Astrocyte (in vitro differentiated cells and primary cell): ENCODE measurements around the gene EXOC4. TPM values are rescaled to one million over a fixed set of nuclear protein-coding genes. Genes with fewer than 3 reads are reported as not detected.

ENCODE experiments used
- DNase-seq: peaks from one replicate; pipeline ENCODE4 v3.0.0-alpha.2; 2010; ENCODE audit warnings: low read depth
- FAIRE-seq: peaks from 2 replicates; lab custom pipeline; 2011; peaks lifted over from hg19 to GRCh38; lab: Jason Lieb, UNC
- H2AFZ ChIP-seq: 2 replicates; pipeline ENCODE4 v1.6.0; 2012; ENCODE audit warnings: low read depth, low read length, inconsistent platforms
- H3K27ac ChIP-seq: 2 replicates; pipeline ENCODE4 v1.5.1; 2011; ENCODE audit warnings: low read depth, low read length, inconsistent platforms
- H3K27me3 ChIP-seq: 2 replicates; pipeline ENCODE4 v1.6.0; 2011; ENCODE audit warnings: low read length, inconsistent platforms; ENCODE audit not compliant: insufficient read depth
- H3K36me3 ChIP-seq: 2 replicates; pipeline ENCODE4 v1.5.1; 2011; ENCODE audit warnings: low read length, inconsistent platforms; ENCODE audit not compliant: insufficient read depth
- H3K4me1 ChIP-seq: 2 replicates; pipeline ENCODE4 v1.5.1; 2011; ENCODE audit warnings: low read length, inconsistent platforms; ENCODE audit not compliant: insufficient read depth
- H3K4me2 ChIP-seq: 2 replicates; pipeline ENCODE4 v1.6.0; 2012; ENCODE audit warnings: low read length, inconsistent platforms
- H3K4me3 ChIP-seq: 2 replicates; pipeline ENCODE4 v1.5.1; 2011; ENCODE audit warnings: low read depth, mild to moderate bottlenecking, low read length, inconsistent platforms; ENCODE audit not compliant: insufficient read depth
- H3K79me2 ChIP-seq: 2 replicates; pipeline ENCODE4 v1.6.0; 2012; ENCODE audit warnings: mild to moderate bottlenecking, low read length, inconsistent platforms; ENCODE audit not compliant: insufficient read depth
- H3K9ac ChIP-seq: 2 replicates; pipeline ENCODE4 v1.6.0; 2012; ENCODE audit warnings: mild to moderate bottlenecking, low read length, inconsistent platforms
- H3K9me3 ChIP-seq: 2 replicates; pipeline ENCODE4 v1.5.1; 2012; ENCODE audit warnings: low read depth, mild to moderate bottlenecking, low read length, inconsistent platforms; ENCODE audit not compliant: insufficient read depth
- H4K20me1 ChIP-seq: 2 replicates; pipeline ENCODE4 v1.6.0; 2012; ENCODE audit warnings: low read length, inconsistent platforms; ENCODE audit not compliant: insufficient read depth
- H3K27ac Mint-ChIP-seq: one replicate; pipeline ENCODE4 v1.8.0; 2021; ENCODE audit warnings: mild to moderate bottlenecking, mixed read lengths; ENCODE audit not compliant: unreplicated experiment
- H3K27me3 Mint-ChIP-seq: one replicate; pipeline ENCODE4 v1.8.0; 2021; ENCODE audit warnings: low read depth, mixed read lengths; ENCODE audit not compliant: unreplicated experiment
- H3K36me3 Mint-ChIP-seq: one replicate; pipeline ENCODE4 v1.8.0; 2021; ENCODE audit warnings: low read depth, mixed read lengths; ENCODE audit not compliant: unreplicated experiment
- H3K4me1 Mint-ChIP-seq: one replicate; pipeline ENCODE4 v1.8.0; 2021; ENCODE audit warnings: low read depth, mixed read lengths; ENCODE audit not compliant: unreplicated experiment
- H3K4me3 Mint-ChIP-seq: one replicate; pipeline ENCODE4 v1.8.0; 2021; ENCODE audit warnings: mild to moderate bottlenecking, moderate library complexity, mixed read lengths; ENCODE audit not compliant: unreplicated experiment
- H3K9me3 Mint-ChIP-seq: one replicate; pipeline ENCODE4 v1.8.0; 2021; ENCODE audit warnings: mild to moderate bottlenecking, mixed read lengths; ENCODE audit not compliant: unreplicated experiment
- CTCF ChIP-seq: IDR thresholded peaks from 2 replicates; pipeline ENCODE4 v1.5.1; 2011; ENCODE audit warnings: low read depth, mild to moderate bottlenecking, inconsistent platforms, low read length, moderate library complexity; ENCODE audit not compliant: insufficient read depth
- EZH2 ChIP-seq: IDR thresholded peaks from 2 replicates; pipeline ENCODE4 v1.6.1; 2012; ENCODE audit warnings: mild to moderate bottlenecking, low read length, inconsistent platforms; ENCODE audit not compliant: insufficient read depth
- total RNA-seq: library from RNA; stranded (reverse); gene quantifications from 2 replicates; pipeline ENCODE4 v1.2.1, GENCODE V29; 2021

Gene EXOC4
- total RNA-seq, 1 donor from 2014 or later, result 57.5 TPM

- Histone ChIP-seq H3K27me3 (no peaks in the 10 kb centered on the region), H3K9ac (no peak overlapping the region), H3K4me3 (no peak overlapping the region), H3K79me2 (no peaks in the 10 kb centered on the region), H3K4me1 (peaks cover 20% of the 10 kb centered on the region), H3K36me3 (no peaks in the 10 kb centered on the region), H3K9me3 (no peaks in the 10 kb centered on the region), H3K27ac (no peak overlapping the region), H2AFZ (no peak overlapping the region), H4K20me1 (no peaks in the 10 kb centered on the region), H3K4me2 (no peak overlapping the region)
- Mint-ChIP-seq H3K27me3 (no peaks in the 10 kb centered on the region), H3K4me1 (peaks cover 28% of the 10 kb centered on the region), H3K27ac (no peak overlapping the region), H3K9me3 (no peaks in the 10 kb centered on the region), H3K36me3 (no peaks in the 10 kb centered on the region), H3K4me3 (no peak overlapping the region)
- FAIRE-seq, result no peak
- DNase-seq, result no peak
- TF ChIP-seq EZH2, result no peak
- TF ChIP-seq CTCF, result no peak
Observed at GRCh38 chr7:133851411-133851810, 598.5 kb downstream of the EXOC4 start.

GRCh38 chr7:133853706-133854276 lies 600.9 kb downstream of the EXOC4 start:
- DNase-seq (peak; percentile 87), FAIRE-seq (peak; percentile 85)
- Histone ChIP-seq H3K4me3 (peak overlapping the region; percentile 31), H3K9ac (peak overlapping the region; percentile 72), H3K4me2 (peak overlapping the region; percentile 82), H4K20me1 (no peaks in the 10 kb centered on the region), H3K27me3 (no peaks in the 10 kb centered on the region), H3K27ac (peak overlapping the region; percentile 74), H2AFZ (no peak overlapping the region), H3K4me1 (peaks cover 20% of the 10 kb centered on the region), H3K36me3 (no peaks in the 10 kb centered on the region), H3K9me3 (no peaks in the 10 kb centered on the region), H3K79me2 (no peaks in the 10 kb centered on the region)
- no peaks in the 10 kb centered on the region for H3K9me3 Mint-ChIP-seq
- peaks cover 5% of the 10 kb centered on the region for H3K36me3 Mint-ChIP-seq
- H3K27me3 Mint-ChIP-seq, result no peaks in the 10 kb centered on the region
- H3K4me1 Mint-ChIP-seq, result peaks cover 26% of the 10 kb centered on the region
- peak overlapping the region; percentile 84 for H3K27ac Mint-ChIP-seq
- no peak overlapping the region for H3K4me3 Mint-ChIP-seq
- TF ChIP-seq CTCF, result peak; percentile 36
- TF ChIP-seq EZH2, result no peak

- DNase-seq (peak; percentile 26), FAIRE-seq (no peak)
- peaks cover 20% of the 10 kb centered on the region for H3K4me1 ChIP-seq
- no peaks in the 10 kb centered on the region for H3K9me3 Mint-ChIP-seq
- no peaks in the 10 kb centered on the region for H3K27me3 Mint-ChIP-seq
- H3K27ac ChIP-seq, result peak overlapping the region; percentile 74
- H2AFZ ChIP-seq, result no peak overlapping the region
- no peak overlapping the region for H3K4me3 Mint-ChIP-seq
- H3K36me3 ChIP-seq, result no peaks in the 10 kb centered on the region
- peak overlapping the region; percentile 84 for H3K27ac Mint-ChIP-seq
- H3K79me2 ChIP-seq, result no peaks in the 10 kb centered on the region
- peaks cover 8% of the 10 kb centered on the region for H3K36me3 Mint-ChIP-seq
- peaks cover 26% of the 10 kb centered on the region for H3K4me1 Mint-ChIP-seq
- H4K20me1 ChIP-seq, result no peaks in the 10 kb centered on the region
- TF ChIP-seq CTCF (peak; percentile 21), EZH2 (no peak)
- no peak overlapping the region for H3K4me3 ChIP-seq
- no peaks in the 10 kb centered on the region for H3K27me3 ChIP-seq
- H3K4me2 ChIP-seq, result no peak overlapping the region
- H3K9ac ChIP-seq, result no peak overlapping the region
- no peaks in the 10 kb centered on the region for H3K9me3 ChIP-seq
Observed at GRCh38 chr7:133854739-133855138, 601.9 kb downstream of the EXOC4 start.
